HG03108 (cell line): Measurements from ENCODE around the gene FUT1.
"Not testable (repeated sequence)": the region's sequence is repeated elsewhere in the genome, so short reads cannot be mapped to it uniquely, and the experiment has no call there.

Experiments used
- ATAC-seq: cut with Tn5 transposase; IDR thresholded peaks from one replicate; pipeline ENCODE4 v1.9.1; 2021; ENCODE audit warnings: moderate library complexity; ENCODE audit not compliant: unreplicated experiment

Gene FUT1

GRCh38 chr19:48768994-48769713 is 16.7 kb upstream of the FUT1 start:
- ATAC-seq, result no peak

- not testable (repeated sequence) for ATAC-seq
Measured at GRCh38 chr19:48768171-48768753, 15.8 kb upstream of the FUT1 start.

GRCh38 chr19:48765816-48766215 is 13.4 kb upstream of the FUT1 start:
- not testable (repeated sequence) for ATAC-seq

- ATAC-seq, result no peak
Measured at GRCh38 chr19:48760504-48761205, 8.2 kb upstream of the FUT1 start.

- ATAC-seq, result no peak
Measured at GRCh38 chr19:48757741-48758144, 5.3 kb upstream of the FUT1 start.

- no peak for ATAC-seq
Measured at GRCh38 chr19:48757089-48757675, 4.7 kb upstream of the FUT1 start.

- ATAC-seq, result no peak
Measured at GRCh38 chr19:48756686-48757085, 4.2 kb upstream of the FUT1 start.

- ATAC-seq, result no peak
Measured at GRCh38 chr19:48756212-48756611, 3.8 kb upstream of the FUT1 start.

GRCh38 chr19:48755787-48756186 is 3.3 kb upstream of the FUT1 start:
- no peak for ATAC-seq

GRCh38 chr19:48755084-48755641 is 2.7 kb upstream of the FUT1 start, which contains the start of gene FGF21:
FGF21 (plus strand) TSS chr19:48755524; CDS start chr19:48756237, 713 bp downstream.
- no peak for ATAC-seq

- ATAC-seq, result no peak
Measured at GRCh38 chr19:48751845-48752495, 471 bp downstream of the FUT1 start.

- ATAC-seq, result no peak
Measured at GRCh38 chr19:48750771-48751504, 1.5 kb downstream of the FUT1 start.

- ATAC-seq, result no peak
Measured at GRCh38 chr19:48750351-48750750, 2.1 kb downstream of the FUT1 start.

- ATAC-seq, result no peak
Measured at GRCh38 chr19:48749571-48750198, 2.8 kb downstream of the FUT1 start.

GRCh38 chr19:48746738-48747575 is 5.5 kb downstream of the FUT1 start, which contains the start of gene IZUMO1:
IZUMO1 (minus strand) TSS chr19:48746909; CDS start chr19:48745859, 1,050 bp downstream.
- no peak for ATAC-seq

GRCh38 chr19:48746110-48746509 is 6.3 kb downstream of the FUT1 start:
- ATAC-seq, result no peak

- no peak for ATAC-seq
Measured at GRCh38 chr19:48745208-48745995, 7.0 kb downstream of the FUT1 start.

GRCh38 chr19:48742096-48742495 is 10.3 kb downstream of the FUT1 start:
- no peak for ATAC-seq
